Right atrium auricular region (tissue), 2 donors: ENCODE data around the gene RAB24. TPM values are rescaled to one million over a fixed set of nuclear protein-coding genes. Genes with fewer than 3 reads are reported as not detected.

Experiments
- DNase-seq: peaks from one replicate; pipeline ENCODE4 v3.0.0-alpha.2; 2019; ENCODE audit warnings: low spot score
- H3K27ac ChIP-seq, 2 donors: fragments of 200-600 bp; sonication (generic); 1 replicate in 1 of 2; 2 replicates in 1 of 2; pipeline ENCODE4 v1.5.1; 2016 to 2019
- H3K27me3 ChIP-seq, 2 donors: fragments of 200-600 bp; sonication (generic); one replicate each; pipeline versions ENCODE4 v1.5.1 to v1.6.0; 2017 to 2019
- H3K36me3 ChIP-seq: fragments of 200-600 bp; sonication (generic); one replicate; pipeline ENCODE4 v1.5.1; 2016
- H3K4me1 ChIP-seq, 2 donors: fragments of 200-600 bp; sonication (generic); one replicate each; pipeline versions ENCODE4 v1.5.1 to v1.6.0; 2017 to 2019
- H3K4me3 ChIP-seq, 2 donors: fragments of 200-600 bp; sonication (generic); 1 replicate in 1 of 2; 2 replicates in 1 of 2; pipeline ENCODE4 v1.5.1; 2017 to 2019; ENCODE audit warnings: mild to moderate bottlenecking in 1 of 2, moderate library complexity in 1 of 2
- H3K9me3 ChIP-seq, 2 donors: fragments of 200-600 bp; sonication (generic); one replicate each; pipeline ENCODE4 v1.5.1; 2019
- CTCF ChIP-seq, 2 donors: fragments of 200-600 bp; sonication (generic); IDR thresholded peaks; one replicate each; pipeline ENCODE4 v1.5.1; 2019; ENCODE audit warnings: antibody characterized with exemption in 2 of 2
- total RNA-seq, 2 donors: library from RNA; depleted of rRNA; stranded (reverse); fragments of >200 nt; gene quantifications; one replicate each; pipeline ENCODE4 v1.1.0, GENCODE V29; 2016

Gene RAB24
- total RNA-seq, 2 donors from 2014 or later = 14.8 to 14.9 TPM

GRCh38 chr5:177296581-177296980, 6.9 kb downstream of the RAB24 start:
- TF ChIP-seq CTCF (IDR thresholded peaks at IDR 0.05) = no peak
- peaks cover 0 to 37% of the 10 kb centered on the region in 2 donors for H3K4me1 ChIP-seq
- peaks cover 47% of the 10 kb centered on the region for H3K36me3 ChIP-seq
- H3K9me3 ChIP-seq = no peaks in the 10 kb centered on the region
- no peak overlapping the region for H3K27ac ChIP-seq
- no peak overlapping the region for H3K4me3 ChIP-seq
- DNase-seq = no peak
- no peaks in the 10 kb centered on the region for H3K27me3 ChIP-seq

GRCh38 chr5:177295924-177296323, 7.6 kb downstream of the RAB24 start:
- Histone ChIP-seq H3K4me3 (no peak overlapping the region), H3K27ac (no peak overlapping the region), H3K4me1 (peaks cover 0 to 30% of the 10 kb centered on the region in 2 donors), H3K27me3 (no peaks in the 10 kb centered on the region), H3K9me3 (no peaks in the 10 kb centered on the region), H3K36me3 (peaks cover 52% of the 10 kb centered on the region)
- TF ChIP-seq CTCF (IDR thresholded peaks at IDR 0.05) = no peak
- DNase-seq = no peak

- peaks cover 0 to 17% of the 10 kb centered on the region in 2 donors for H3K4me1 ChIP-seq
- no peak overlapping the region for H3K4me3 ChIP-seq
- no peaks in the 10 kb centered on the region for H3K9me3 ChIP-seq
- TF ChIP-seq CTCF (IDR thresholded peaks at IDR 0.05) = no peak
- H3K36me3 ChIP-seq = peaks cover 64% of the 10 kb centered on the region
- H3K27me3 ChIP-seq = no peaks in the 10 kb centered on the region
- DNase-seq = no peak
- H3K27ac ChIP-seq = no peak overlapping the region
Observed at GRCh38 chr5:177294632-177295031, 8.9 kb downstream of the RAB24 start.

GRCh38 chr5:177293819-177294581, 9.5 kb downstream of the RAB24 start:
- Histone ChIP-seq H3K27me3 (no peaks in the 10 kb centered on the region), H3K4me3 (no peak overlapping the region), H3K9me3 (no peaks in the 10 kb centered on the region), H3K27ac (no peak overlapping the region), H3K4me1 (peaks cover 0 to 14% of the 10 kb centered on the region in 2 donors), H3K36me3 (peaks cover 70% of the 10 kb centered on the region)
- no peak for TF ChIP-seq CTCF (IDR thresholded peaks at IDR 0.05)
- no peak for DNase-seq

- no peak overlapping the region for H3K27ac ChIP-seq
- no peak for TF ChIP-seq CTCF (IDR thresholded peaks at IDR 0.05)
- no peak overlapping the region for H3K4me3 ChIP-seq
- H3K27me3 ChIP-seq = no peaks in the 10 kb centered on the region
- H3K36me3 ChIP-seq = peaks cover 93% of the 10 kb centered on the region
- H3K9me3 ChIP-seq = no peaks in the 10 kb centered on the region
- H3K4me1 ChIP-seq = peaks cover 0 to 12% of the 10 kb centered on the region in 2 donors
- no peak for DNase-seq
Observed at GRCh38 chr5:177291735-177292134, 11.8 kb downstream of the RAB24 start.
